Activated CD8-positive, alpha-beta memory T cell treated with anti-CD3 and anti-CD28 coated beads, Interleukin-2, amount 50 U/mL, for 24 hours (primary cell): ENCODE results near the gene TRAPPC5.
A peak's percentile ranks its signal among the peaks of the same experiment; 100 is the strongest.

Experiments
- DNase-seq: peaks from one replicate; pipeline ENCODE4 v3.0.0-alpha.2; 2020; ENCODE audit errors: extremely low read depth

The TRAPPC5 gene

DNA sequence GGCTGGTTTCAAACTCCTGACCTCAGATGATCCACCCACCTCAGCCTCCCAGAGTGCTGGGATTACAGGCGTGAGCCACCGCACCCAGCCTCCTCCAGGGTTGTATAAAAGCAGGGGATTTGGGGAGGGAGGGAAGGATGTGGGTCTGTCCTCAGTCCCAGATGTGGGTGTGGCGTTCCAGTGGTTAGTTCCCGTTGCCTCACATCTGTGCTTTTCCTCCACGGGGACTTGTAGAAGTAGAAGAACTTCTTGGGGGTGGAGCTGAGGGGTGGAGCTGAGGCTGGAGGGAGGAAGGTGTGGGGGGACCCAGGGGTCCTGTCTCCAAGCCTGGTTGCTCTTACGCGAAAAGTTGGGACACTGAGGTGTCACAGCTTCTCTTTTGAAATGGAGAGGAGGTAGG lies 4.3 kb upstream of the TRAPPC5 start:
- no peak for DNase-seq

DNA sequence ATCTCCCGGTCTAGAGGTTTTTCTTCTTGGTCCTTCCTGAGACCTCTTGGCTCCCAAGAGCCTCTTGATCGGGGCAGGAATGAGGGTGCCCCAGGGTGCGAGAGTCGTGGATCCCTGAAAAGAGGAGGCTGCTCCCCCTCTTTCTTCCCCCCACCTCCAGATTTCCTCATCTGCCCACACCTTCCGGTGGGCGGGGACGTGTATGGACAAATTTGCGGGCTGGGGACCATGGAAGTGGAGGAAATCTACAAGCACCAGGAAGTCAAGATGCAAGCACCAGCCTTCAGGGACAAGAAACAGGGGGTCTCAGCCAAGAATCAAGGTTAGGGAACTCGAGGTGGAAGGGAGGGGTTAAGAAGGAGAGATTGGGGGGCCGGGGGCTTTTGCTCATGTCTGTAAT lies 3.8 kb upstream of the TRAPPC5 start, which contains the start of gene MCEMP1:
MCEMP1 (plus strand) TSS at position 237 of the 400 bp plus-strand sequence; CDS start at position 268, 31 bp downstream.
- no peak for DNase-seq

DNA sequence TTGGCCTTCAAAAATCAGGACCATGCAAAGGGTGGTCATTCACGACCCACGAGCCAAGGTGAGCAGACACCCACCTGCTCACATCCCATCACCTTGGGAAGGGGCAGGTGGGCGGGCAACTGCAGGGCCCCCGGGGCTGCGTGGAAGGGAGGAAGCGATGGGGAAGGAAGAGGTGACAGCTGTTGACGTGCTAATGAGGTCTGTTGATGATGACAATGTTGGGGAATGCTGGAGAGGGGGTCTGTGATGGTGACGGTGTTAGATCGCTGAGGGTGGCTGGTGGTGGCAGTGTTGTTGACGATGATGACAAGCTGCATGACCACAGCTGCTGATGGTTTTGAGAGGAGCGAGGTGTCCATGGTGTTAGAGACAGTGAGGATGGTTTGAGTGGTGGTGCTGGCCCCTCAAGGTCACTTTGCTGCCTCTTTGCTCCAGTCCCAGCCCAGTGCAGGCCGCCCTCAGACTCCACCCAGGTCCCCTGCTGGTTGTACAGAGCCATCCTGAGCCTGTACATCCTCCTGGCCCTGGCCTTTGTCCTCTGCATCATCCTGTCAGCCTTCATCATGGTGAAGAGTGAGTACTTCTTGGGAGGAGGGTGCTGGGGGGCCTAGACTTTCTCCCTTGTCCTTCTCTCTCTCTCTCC lies 2.8 kb upstream of the TRAPPC5 start:
- DNase-seq, result no peak

DNA sequence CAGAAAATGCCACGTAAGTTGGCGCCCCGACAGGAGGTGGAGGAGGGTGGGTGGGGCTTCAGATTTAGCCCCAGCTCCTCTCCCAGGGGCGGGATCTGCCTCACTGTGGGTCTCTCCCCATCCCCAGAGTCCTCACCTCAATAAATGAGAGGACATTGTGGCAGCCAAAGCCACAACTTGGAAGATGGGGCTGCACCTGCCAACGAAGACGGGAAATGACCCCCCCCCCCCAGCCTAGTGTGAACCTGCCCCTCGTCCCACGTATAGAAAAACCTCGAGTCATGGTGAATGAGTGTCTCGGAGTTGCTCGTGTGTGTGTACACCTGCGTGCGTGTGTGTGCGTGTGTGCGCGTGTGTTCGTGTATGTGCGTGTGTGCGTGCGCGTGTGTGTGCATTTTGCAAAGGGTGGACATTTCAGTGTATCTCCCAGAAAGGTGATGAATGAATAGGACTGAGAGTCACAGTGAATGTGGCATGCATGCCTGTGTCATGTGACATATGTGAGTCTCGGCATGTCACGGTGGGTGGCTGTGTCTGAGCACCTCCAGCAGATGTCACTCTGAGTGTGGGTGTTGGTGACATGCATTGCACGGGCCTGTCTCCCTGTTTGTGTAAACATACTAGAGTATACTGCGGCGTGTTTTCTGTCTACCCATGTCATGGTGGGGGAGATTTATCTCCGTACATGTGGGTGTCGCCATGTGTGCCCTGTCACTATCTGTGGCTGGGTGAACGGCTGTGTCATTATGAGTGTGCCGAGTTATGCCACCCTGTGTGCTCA lies 1.5 kb upstream of the TRAPPC5 start:
- no peak for DNase-seq

DNA sequence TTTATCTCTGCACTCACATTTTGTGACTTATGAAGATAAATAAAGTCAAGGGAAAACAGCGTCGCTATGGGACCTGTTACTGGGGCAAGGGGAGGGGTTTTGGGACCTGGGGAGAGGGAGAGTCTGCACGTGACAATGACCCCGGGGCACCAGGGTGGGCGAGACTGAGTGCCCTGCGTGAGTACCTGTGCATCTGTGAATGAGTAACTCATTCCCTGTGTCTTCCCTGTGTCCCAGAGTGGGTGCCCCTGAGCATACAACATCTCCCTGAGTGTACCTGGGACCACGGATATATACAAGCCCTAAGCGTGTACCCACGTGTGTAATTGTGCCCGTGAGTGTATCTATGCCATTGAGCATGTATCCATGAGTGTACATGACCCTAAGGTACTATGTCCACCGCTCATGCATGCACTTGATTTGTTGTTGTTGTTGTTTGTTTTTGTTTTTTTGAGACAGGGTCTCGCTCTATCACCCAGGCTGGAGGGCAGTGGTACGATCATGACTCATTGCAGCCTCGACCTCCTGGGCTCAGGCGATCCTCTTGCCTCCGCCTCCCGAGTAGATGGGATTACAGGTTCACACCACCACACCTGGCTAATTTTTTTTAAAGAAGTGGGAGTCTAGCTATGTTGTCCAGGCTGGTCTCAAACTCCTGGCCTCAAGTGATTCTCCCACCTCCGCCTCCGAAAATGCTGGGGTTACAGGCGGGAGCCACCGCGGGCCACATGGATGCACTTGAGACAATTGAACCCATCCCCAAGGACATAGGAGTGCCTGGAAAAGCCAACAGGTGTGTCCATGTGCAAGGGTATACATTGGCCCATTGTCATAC lies 645 bp upstream of the TRAPPC5 start:
- DNase-seq, result no peak

DNA sequence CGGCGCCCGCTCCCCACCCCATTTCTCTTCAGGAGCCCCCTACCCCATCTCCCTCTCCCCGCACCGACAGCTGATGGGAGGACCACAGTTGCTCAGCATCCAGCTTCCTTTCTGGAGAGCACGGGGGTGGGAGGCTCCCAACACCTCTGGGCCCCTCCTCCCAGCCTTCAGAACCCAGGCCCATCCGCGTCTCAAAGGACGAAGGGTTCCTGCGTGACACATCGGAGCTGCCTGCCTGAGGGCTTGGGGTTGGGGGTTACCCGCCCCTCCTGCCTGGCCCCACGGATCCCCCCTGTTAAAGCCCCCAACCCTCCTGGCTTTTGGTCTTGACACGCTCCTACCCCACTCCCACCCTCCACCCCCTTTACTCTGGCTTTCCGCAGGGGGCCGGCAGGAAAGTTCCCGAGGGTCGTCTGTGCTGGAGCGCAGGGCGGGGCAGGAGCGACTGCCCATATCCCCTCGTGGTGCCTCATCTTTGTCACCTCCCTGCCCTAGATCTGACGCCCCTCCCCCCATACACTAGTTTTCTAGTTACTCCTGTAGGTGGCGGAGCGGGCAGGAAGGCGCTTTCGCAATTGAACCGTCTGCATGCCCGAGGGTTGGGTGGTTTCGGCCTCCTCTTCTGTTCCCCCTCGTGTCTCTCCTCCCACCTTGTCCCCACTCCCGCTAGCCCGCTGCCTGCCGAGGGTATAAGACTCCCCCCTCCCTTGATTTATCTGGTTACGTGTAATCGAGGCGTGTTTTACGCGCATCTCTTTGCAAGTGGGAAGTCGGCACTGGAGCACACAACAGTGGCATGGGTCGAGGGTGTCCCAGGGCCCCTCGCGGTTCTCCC lies 924 bp downstream of the TRAPPC5 start:
- peak; percentile 64 for DNase-seq

DNA sequence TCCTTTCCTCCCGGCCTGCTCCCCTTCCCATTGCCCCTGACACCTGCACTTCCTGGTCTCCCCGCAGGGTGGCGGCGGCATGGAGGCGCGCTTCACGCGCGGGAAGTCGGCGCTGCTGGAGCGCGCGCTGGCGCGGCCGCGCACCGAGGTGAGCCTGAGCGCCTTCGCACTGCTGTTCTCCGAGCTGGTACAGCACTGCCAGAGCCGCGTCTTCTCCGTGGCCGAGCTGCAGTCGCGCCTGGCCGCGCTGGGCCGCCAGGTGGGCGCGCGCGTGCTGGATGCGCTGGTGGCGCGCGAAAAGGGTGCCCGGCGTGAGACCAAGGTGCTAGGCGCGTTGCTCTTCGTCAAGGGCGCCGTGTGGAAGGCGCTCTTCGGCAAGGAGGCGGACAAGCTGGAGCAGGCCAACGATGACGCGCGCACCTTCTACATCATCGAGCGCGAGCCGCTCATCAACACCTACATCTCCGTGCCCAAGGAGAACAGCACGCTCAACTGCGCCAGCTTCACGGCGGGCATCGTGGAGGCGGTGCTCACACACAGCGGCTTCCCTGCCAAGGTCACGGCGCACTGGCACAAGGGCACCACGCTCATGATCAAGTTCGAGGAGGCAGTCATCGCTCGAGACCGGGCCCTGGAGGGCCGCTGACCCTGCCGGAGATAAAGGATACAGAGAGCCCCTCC lies 1.7 kb downstream of the TRAPPC5 start:
- no peak for DNase-seq

DNA sequence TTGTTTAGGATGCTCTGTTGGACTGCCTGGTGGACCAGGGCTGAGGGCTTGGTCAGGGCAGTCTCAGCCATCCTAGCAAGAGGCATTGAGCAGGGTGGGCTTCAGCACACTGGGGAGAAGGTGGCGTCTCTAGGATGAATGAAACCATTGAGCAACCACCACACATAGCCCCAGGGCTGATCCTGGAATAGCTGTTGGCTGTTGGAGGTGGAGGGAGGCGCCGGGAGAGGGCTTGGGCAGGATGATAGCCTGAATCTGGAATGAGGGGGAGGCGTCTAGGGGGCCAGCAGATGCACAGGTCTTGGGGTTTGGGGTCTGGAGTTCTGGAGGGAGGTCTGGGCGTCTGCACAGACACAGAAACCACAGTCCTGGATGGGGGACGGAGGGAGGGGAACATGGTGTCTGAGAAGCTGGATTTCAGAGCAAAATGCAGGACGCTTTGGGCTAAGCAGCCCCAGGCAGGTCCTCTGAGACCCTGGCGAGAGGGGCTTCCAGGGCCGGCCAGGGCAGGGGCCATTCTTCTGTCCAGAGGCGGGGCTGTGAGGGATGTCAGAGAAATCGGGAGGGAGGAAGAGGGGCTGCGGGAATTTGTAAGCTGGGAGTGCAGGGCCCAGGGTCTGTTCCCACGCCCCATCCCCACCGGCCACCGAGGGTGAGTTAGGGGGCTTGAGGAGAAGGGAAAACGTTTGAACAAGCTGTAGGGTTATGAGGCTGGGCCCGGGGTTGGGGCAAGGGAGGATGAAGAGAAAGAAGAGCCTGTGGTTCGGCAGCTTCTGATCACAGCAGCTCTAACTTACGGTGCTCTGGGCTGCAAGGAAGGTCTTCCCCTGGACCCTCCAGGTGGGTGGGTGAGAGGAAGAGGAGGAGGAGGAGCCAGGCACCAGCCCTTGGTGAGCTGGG lies 5.2 kb downstream of the TRAPPC5 start:
- DNase-seq, result no peak

DNA sequence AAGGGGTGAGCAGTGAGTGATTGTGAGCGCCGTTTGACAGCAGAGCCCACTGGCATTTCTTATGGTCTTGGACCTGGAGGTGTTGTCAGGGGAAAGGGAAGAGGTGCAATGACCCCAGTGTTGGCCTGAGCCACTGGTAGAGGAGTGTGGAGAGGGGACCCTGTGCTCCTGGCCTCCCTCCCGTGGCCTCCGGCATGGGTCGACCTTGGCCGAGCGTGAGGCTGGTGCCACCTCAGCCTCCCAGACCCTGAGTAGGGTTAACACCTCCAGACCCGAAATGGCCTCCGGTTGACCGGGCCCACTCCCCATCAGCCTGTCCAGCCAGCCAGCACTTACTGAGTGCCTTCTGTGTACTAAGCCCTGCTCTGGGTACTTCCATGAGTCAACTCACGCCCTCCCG lies 6.5 kb downstream of the TRAPPC5 start:
- no peak for DNase-seq

DNA sequence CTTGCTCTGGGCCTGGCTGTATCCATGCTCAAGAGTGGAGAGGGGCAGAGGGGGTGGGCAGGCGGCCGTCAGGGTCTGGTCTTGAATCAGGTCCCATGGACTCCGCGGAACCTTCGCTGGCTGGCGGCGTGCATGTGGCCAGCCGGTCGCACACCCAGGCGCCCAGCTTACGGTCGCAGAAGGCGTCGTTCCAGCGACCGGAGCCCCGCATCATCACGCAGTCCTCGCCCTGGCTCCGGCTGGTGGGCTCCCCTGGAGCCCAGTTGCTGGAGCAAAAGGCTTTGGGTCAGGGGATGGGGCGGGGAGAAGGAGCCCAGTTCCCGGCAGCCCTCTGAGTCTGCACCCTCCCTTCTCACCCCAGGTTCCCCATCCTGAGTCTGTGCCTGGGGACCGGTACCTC lies 8.5 kb downstream of the TRAPPC5 start:
- DNase-seq, result no peak

DNA sequence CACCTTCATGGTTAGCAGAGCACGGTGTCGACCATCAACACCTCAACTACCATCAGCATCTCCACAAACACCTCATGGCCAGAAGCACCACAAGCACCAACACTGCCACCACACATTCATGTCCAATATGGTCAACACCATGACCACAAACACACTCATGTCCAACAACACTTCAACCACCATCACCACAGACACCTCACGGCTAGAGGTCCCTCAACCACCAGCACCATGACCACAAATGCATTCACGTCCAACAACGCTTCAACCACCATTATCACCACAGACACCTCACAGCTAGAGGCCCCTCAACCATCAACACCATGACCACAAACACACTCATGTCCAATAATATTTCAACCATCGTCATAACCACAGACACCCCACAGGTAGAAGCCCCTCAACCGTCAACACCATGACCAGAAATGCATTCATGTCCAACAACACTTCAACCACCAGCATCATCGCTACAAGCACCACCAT lies 10.2 kb downstream of the TRAPPC5 start:
- no peak for DNase-seq

DNA sequence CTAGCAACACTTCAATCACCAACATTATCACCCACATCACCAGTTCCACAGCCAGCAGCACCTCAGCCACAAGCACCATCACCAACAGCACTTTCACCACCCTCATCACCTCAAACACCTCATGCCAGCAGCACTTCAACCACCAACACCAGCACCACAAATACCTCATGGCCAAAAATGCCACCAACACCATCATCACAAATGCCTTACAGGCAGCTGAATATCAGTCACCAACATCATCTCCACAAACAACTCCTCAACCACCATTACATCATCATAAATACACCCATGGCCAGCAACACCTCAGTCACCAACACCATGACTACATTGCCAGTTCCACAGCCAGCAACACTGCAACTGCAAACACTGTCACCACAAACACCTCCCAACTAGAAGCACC lies 10.9 kb downstream of the TRAPPC5 start:
- DNase-seq, result no peak

DNA sequence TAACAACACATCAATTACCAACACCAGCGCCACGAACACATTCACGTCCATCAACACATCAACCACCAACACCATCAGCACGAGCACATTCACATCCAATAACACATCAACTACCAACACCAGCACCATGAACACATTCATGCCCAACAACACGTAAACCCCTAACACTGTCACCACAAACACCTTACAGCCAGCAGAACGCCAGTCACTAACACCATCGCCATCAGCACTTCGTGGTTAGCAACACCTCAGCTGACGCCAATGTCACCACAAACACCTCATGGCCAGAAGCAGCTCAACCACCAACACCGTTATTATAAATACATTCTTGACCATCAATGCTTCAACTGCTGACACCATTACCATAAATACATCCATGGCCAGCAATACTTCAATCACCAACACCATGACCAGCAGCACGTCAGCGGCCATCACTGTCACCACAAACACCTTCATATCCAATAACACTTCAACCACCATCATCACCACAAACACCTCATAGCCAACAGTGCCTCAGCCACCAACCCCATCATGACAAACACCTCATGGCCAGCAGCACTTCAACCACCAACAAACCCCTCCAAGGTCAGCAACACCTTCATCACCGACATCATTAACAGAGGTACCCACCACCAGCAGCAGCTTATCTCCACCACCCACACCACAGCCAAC lies 11.9 kb downstream of the TRAPPC5 start:
- DNase-seq, result no peak

DNA sequence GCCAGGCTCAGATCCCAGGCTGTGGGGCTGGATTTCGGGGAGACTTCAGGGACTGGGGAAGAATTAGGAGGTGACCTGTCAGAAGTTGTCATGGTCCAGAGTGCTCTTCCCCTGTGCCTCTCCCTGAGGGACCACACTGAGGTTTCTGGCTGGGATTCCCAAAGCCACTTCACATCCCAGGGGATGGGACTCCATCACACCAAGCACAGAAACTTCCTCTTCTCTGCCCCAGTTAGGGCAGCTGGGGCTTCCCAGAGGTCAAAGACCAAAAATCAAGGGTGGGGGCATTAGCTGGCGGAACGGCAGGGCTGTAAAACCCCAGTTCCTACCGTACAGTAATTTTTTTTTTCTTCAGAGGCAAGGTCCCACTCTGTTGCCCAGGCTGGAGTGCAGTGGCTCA lies 13.9 kb downstream of the TRAPPC5 start:
- DNase-seq, result no peak

DNA sequence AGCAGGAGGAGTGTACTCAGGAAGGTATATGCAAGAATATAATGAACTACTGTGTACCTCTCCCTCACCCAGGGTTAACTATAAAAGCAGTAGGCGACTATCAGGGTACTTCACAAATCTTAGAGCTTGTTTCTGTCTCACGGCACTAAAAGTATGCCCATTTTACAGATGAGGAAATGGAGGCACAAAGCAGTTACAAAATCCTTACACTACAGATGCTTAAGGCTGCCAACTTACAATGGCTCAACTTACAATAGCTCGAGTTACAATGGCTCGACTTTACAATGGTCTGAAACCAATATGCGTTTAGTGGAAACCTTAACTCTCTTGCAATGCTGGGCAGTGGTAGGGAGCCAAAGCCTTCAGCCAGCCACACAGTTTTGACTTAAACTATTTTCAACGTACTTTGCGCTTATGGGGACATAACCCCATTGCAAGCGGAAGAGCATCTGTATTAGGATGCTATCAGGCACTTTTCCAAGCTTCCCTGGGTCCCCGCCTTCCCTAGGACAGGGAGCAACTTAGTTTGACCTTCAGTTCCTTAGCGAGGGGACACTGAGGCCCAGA lies 17.2 kb downstream of the TRAPPC5 start:
- DNase-seq, result no peak

DNA sequence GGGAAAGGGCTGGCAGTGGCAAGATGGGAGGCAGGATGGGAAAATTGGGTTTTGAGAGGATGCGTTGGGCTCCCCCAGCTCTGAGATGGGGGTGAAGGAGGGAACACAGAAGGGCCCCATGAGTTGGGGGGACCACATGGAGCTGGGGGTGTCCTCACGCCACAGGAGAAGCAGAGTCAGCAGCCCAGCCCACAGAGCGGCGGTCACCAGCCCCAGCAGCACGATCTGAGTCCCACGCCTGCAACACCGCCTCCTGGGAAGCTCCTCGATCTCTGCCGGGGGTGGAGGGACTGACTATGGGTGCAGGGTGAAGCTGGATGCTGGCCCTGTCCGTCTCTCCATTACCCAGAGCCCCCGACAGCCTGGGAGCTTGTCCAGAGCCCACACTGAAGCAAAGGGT lies 17.9 kb downstream of the TRAPPC5 start:
- no peak for DNase-seq

DNA sequence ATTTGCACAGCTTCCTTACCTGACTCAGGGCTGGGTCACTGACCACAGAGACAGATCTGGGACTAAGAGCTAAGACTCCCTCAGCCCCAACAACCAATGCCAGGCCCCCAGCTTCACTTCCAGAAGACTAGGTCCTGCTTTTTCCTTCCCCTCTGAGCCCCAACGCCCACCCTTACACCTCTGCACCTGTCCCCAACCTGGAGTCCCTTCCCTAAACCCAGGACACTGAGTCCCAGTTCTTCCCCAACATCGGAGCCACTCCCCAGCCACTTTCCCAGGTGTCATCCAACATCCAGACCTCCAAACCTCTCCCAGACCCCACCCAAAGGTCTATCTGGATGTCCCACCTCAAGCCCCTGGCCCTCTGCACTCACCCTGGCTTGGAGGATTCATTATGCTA lies 18.4 kb downstream of the TRAPPC5 start:
- no peak for DNase-seq

DNA sequence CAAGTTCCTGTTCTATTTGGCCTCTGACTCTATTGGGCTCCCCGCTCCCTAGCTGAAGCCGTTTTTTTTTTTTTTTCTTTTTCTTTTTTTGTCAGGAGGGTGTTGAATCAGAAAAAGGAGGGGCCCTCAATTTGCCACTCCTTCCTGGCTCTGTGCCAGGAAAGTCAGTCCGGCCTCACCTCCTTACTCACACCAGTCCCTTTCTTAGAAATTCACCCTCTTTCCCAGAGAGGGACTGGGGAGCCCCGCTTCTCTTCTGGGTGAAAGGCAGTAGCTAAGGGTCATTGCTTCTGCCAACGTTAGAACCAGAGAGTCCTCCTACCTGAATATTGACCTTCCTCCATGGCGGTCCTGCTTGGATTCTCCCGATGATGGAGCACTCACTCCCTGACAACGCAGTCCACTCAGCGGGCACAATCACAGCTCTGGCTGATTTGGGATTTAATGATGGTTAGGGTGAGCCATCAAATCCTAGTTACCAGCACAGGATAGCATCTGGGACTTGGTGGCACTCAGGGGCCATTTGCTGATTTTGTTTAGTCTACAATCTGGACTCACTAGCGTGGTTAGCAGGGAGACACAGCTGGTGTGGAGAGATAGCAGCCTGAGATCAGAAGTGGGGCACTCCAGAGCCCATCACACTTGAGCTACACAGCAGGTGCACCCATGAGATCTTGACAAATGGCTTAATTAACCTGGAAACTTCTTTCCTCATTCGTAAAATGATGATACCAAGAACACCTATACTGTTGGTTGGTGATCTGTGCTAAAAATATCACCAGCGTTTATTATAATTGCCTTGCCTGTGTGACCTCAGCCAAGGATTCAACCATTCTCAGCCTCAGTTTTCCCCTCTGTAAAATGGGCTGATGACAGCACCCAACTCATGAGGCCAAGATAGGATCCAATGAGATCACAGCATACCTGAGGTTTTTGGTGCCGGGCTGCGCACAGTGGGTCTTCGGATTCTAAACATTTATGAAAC lies 19.1 kb downstream of the TRAPPC5 start:
- DNase-seq, result no peak
